IMR-90 (cell line): ENCODE measurements around the gene RAB1B. TPM values are rescaled to one million over a fixed set of nuclear protein-coding genes. Genes with fewer than 3 reads are reported as not detected.

Source experiments
- ATAC-seq: fragments of 200-7000 bp; cut with Tn5 transposase; 2 replicates; pipeline ENCODE4 v1.9.1; 2020; ENCODE audit warnings: low read depth, mild to moderate bottlenecking, moderate library complexity
- BruUV-seq: library from RNA; stranded (reverse); fragments of 400-500 nt; replicated peaks from 2 replicates; lab custom pipeline; 2021; lab: Mats Ljungman, UMichigan
- CTCF ChIA-PET: fragments of 300-600 bp; formaldehyde crosslinking; extraction: SDS; loops from one replicate; lab custom pipeline; 2021; ENCODE audit warnings: antibody characterized with exemption; lab: Yijun Ruan, JAX
- POLR2A ChIA-PET: fragments of 300-600 bp; sonication (Branson Sonifier 250); formaldehyde crosslinking; loops from one replicate; lab custom pipeline; 2022; ENCODE audit warnings: antibody characterized with exemption; ENCODE audit not compliant: unreplicated experiment; lab: Charles Lee
- DNase-seq: peaks from one replicate; pipeline ENCODE4 v3.0.0; 2013
- H2AFZ ChIP-seq: replicated peaks from 2 replicates; pipeline ENCODE3; 2013; ENCODE audit warnings: low read length, mild to moderate bottlenecking; ENCODE audit not compliant: poor library complexity
- H2AK5ac ChIP-seq: 2 replicates; pipeline ENCODE4 v1.6.1; 2013; ENCODE audit warnings: low read depth, low read length, inconsistent platforms
- H2AK9ac ChIP-seq: replicated peaks from 2 replicates; pipeline ENCODE3; 2013; ENCODE audit warnings: mild to moderate bottlenecking, low read depth, low read length, moderate library complexity; ENCODE audit not compliant: poor library complexity
- H2BK120ac ChIP-seq: 2 replicates; pipeline ENCODE4 v1.6.1; 2013; ENCODE audit warnings: low read depth, low read length, inconsistent platforms
- H2BK15ac ChIP-seq: 3 replicates; pipeline ENCODE4 v1.6.1; 2013; ENCODE audit warnings: low read depth, low read length, inconsistent platforms
- H2BK20ac ChIP-seq: 2 replicates; pipeline ENCODE4 v1.6.1; 2013; ENCODE audit warnings: low read depth, mild to moderate bottlenecking, inconsistent platforms, low read length, moderate library complexity
- H2BK5ac ChIP-seq: 2 replicates; pipeline ENCODE4 v1.6.1; 2013; ENCODE audit warnings: mild to moderate bottlenecking, low read depth, low read length, inconsistent platforms; ENCODE audit not compliant: poor library complexity, severe bottlenecking
- H3K14ac ChIP-seq: replicated peaks from 2 replicates; pipeline ENCODE4 v1.6.1; 2013; ENCODE audit warnings: low read depth, low read length, inconsistent platforms
- H3K18ac ChIP-seq: 2 replicates; pipeline ENCODE4 v1.6.1; 2013; ENCODE audit warnings: low read depth, low read length, control low read depth
- H3K23ac ChIP-seq: 2 replicates; pipeline ENCODE4 v1.6.1; 2013; ENCODE audit warnings: low read depth, low read length, inconsistent platforms
- H3K27ac ChIP-seq: 2 replicates; pipeline ENCODE4 v1.5.1; 2013; ENCODE audit warnings: mild to moderate bottlenecking, control low read depth, low read length; ENCODE audit not compliant: insufficient read depth
- H3K27me3 ChIP-seq: 2 replicates; pipeline ENCODE4 v1.6.1; 2013; ENCODE audit warnings: low read length; ENCODE audit not compliant: control insufficient read depth, insufficient read depth
- H3K36me3 ChIP-seq: 2 replicates; pipeline ENCODE4 v1.6.1; 2013; ENCODE audit warnings: low read length, mixed read lengths; ENCODE audit not compliant: control insufficient read depth, insufficient read depth
- H3K4ac ChIP-seq: 2 replicates; pipeline ENCODE4 v1.6.1; 2013; ENCODE audit warnings: low read depth, low read length, inconsistent platforms
- H3K4me1 ChIP-seq: 2 replicates; pipeline ENCODE4 v1.6.1; 2013; ENCODE audit warnings: low read length, mixed read lengths; ENCODE audit not compliant: control insufficient read depth, insufficient read depth
- H3K4me2 ChIP-seq: 2 replicates; pipeline ENCODE4 v1.6.1; 2013; ENCODE audit warnings: low read depth, mild to moderate bottlenecking, control low read depth, low read length, moderate library complexity
- H3K4me3 ChIP-seq: 2 replicates; pipeline ENCODE4 v1.5.1; 2013; ENCODE audit warnings: low read depth, mild to moderate bottlenecking, control low read depth, low read length, moderate library complexity; ENCODE audit not compliant: insufficient read depth
- H3K56ac ChIP-seq: 2 replicates; pipeline ENCODE4 v1.6.1; 2013; ENCODE audit warnings: low read length, inconsistent platforms; ENCODE audit not compliant: insufficient read depth; ENCODE audit errors: extremely low read depth
- H3K79me1 ChIP-seq, 2 experiments: 2 replicates each; pipeline ENCODE4 v1.6.1; 2013; ENCODE audit warnings: low read length in 2 of 2, inconsistent platforms in 1 of 2, low read depth in 1 of 2
- H3K9ac ChIP-seq: 2 replicates; pipeline ENCODE4 v1.6.1; 2013; ENCODE audit warnings: low read depth, low read length, control low read depth
- H3K9me1 ChIP-seq: 2 replicates; pipeline ENCODE4 v1.6.1; 2013; ENCODE audit warnings: low read length, inconsistent platforms; ENCODE audit not compliant: insufficient read depth
- H3K9me3 ChIP-seq: 2 replicates; pipeline ENCODE4 v1.6.1; 2013; ENCODE audit warnings: low read length; ENCODE audit not compliant: control insufficient read depth, insufficient read depth
- H4K20me1 ChIP-seq: 2 replicates; pipeline ENCODE4 v1.6.1; 2013; ENCODE audit warnings: low read length, inconsistent platforms; ENCODE audit not compliant: insufficient read depth
- H4K5ac ChIP-seq: 2 replicates; pipeline ENCODE4 v1.6.1; 2013; ENCODE audit warnings: mild to moderate bottlenecking, low read depth, low read length, control low read depth
- H4K8ac ChIP-seq, 2 experiments: 2 replicates each; pipeline ENCODE4 v1.6.1; 2013; ENCODE audit warnings: low read depth in 2 of 2, low read length in 2 of 2, control low read depth in 1 of 2, inconsistent platforms in 1 of 2
- H4K91ac ChIP-seq: 2 replicates; pipeline ENCODE4 v1.6.1; 2013; ENCODE audit warnings: low read depth, low read length, inconsistent platforms; ENCODE audit not compliant: insufficient read depth
- BHLHE40 ChIP-seq: fragments of 150-350 bp; IDR thresholded peaks from 2 replicates; pipeline ENCODE4 v1.6.1; 2016; ENCODE audit warnings: mild to moderate bottlenecking, low read depth, low read length
- CEBPB ChIP-seq: IDR thresholded peaks from 2 replicates; pipeline ENCODE4 v1.6.1; 2012; ENCODE audit warnings: low read depth, low read length, improper control_type of control experiment
- FOS ChIP-seq: fragments of 150-350 bp; IDR thresholded peaks from 2 replicates; pipeline ENCODE4 v1.6.1; 2016; ENCODE audit warnings: low read depth, low read length
- MAZ ChIP-seq: IDR thresholded peaks from 2 replicates; pipeline ENCODE4 v1.6.1; 2012; ENCODE audit warnings: low read depth, mild to moderate bottlenecking, low read length, improper control_type of control experiment, moderate library complexity, borderline replicate concordance
- MXI1 ChIP-seq: IDR thresholded peaks from 2 replicates; pipeline ENCODE4 v1.6.1; 2012; ENCODE audit warnings: low read depth, mild to moderate bottlenecking, low read length, moderate library complexity, borderline replicate concordance
- NFE2L2 ChIP-seq: fragments of 150-350 bp; IDR thresholded peaks from 2 replicates; pipeline ENCODE4 v1.6.1; 2016; ENCODE audit warnings: low read depth, mild to moderate bottlenecking, low read length
- POLR2A ChIP-seq: IDR thresholded peaks from 2 replicates; pipeline ENCODE4 v1.6.1; 2012; ENCODE audit warnings: mild to moderate bottlenecking, low read depth, low read length
- RAD21 ChIP-seq: IDR thresholded peaks from 2 replicates; pipeline ENCODE4 v1.6.1; 2012; ENCODE audit warnings: low read length, improper control_type of control experiment
- RCOR1 ChIP-seq: IDR thresholded peaks from 2 replicates; pipeline ENCODE4 v1.6.1; 2012; ENCODE audit warnings: mild to moderate bottlenecking, low read length, improper control_type of control experiment; ENCODE audit not compliant: insufficient replicate concordance
- RFX5 ChIP-seq: IDR thresholded peaks from 2 replicates; pipeline ENCODE4 v1.8.0; 2012; ENCODE audit warnings: low read depth, mild to moderate bottlenecking, low read length, moderate library complexity
- SMC3 ChIP-seq: fragments of 150-350 bp; IDR thresholded peaks from 2 replicates; pipeline ENCODE4 v1.6.1; 2016; ENCODE audit warnings: low read depth, mild to moderate bottlenecking, antibody characterized with exemption, low read length, moderate library complexity
- WGBS, 2 experiments: methylation state at CpG; one replicate each; pipeline versions ENCODE4 v1.1.5 to v1.1.7; 2013; ENCODE audit warnings: missing lambda C conversion rate in 2 of 2; ENCODE audit not compliant: insufficient read length in 1 of 2; ENCODE audit errors: extremely low coverage in 2 of 2; 5-methylcytosine and 5-hydroxymethylcytosine counted together
- dilution Hi-C: fragments of 300-500 bp; cut with HindIII; formaldehyde crosslinking; loops from one replicate; pipeline ENCODE4 v1.14.3; 2018; ENCODE audit warnings: low sequenced_read_pairs; ENCODE audit not compliant: unreplicated experiment
- in situ Hi-C: fragments of 300-500 bp; cut with MboI; formaldehyde crosslinking; loops from 3 replicates; pipeline ENCODE4 v1.14.3; 2019; ENCODE audit warnings: low sequenced_read_pairs, inconsistent platforms, mixed read lengths
- intact Hi-C: fragments of 100-400 bp; cut with micrococcal nuclease; formaldehyde crosslinking; loops from 2 replicates; pipeline ENCODE4 v1.10.0; 2022
- polyA plus RNA-seq, 3 experiments: library from polyadenylated mRNA; depleted of rRNA; stranded (reverse); fragments of >200 nt; gene quantifications; 2 replicates each; pipeline ENCODE4 v1.2.3, GENCODE V29; 2012; ENCODE audit warnings: low replicate concordance in 1 of 3
- total RNA-seq: library from RNA; depleted of rRNA; stranded (reverse); fragments of >200 nt; gene quantifications from 2 replicates; pipeline ENCODE4 v1.2.3, GENCODE V29; 2012
- TF ChIP-seq, protein P1 (sequence below): fragments of 150-350 bp; IDR thresholded peaks from 2 replicates; pipeline ENCODE4 v1.6.1; 2017; ENCODE audit warnings: mild to moderate bottlenecking, antibody characterized with exemption, low read length, low read depth
- TF ChIP-seq, protein P2 (sequence below): conservative IDR thresholded peaks from 2 replicates; pipeline ENCODE4 v1.5.1; 2012; ENCODE audit warnings: mild to moderate bottlenecking, low read depth, low read length, improper control_type of control experiment
- TF ChIP-seq, protein P3 (sequence below): fragments of 150-350 bp; IDR thresholded peaks from 2 replicates; pipeline ENCODE4 v1.6.1; 2016; ENCODE audit warnings: low read depth, mild to moderate bottlenecking, low read length, moderate library complexity, borderline replicate concordance

The RAB1B gene
- total and polyA plus RNA-seq, 2 of the 4 experiments (the other 2 are of a cell fraction) = 83.7 to 248 TPM

DNA sequence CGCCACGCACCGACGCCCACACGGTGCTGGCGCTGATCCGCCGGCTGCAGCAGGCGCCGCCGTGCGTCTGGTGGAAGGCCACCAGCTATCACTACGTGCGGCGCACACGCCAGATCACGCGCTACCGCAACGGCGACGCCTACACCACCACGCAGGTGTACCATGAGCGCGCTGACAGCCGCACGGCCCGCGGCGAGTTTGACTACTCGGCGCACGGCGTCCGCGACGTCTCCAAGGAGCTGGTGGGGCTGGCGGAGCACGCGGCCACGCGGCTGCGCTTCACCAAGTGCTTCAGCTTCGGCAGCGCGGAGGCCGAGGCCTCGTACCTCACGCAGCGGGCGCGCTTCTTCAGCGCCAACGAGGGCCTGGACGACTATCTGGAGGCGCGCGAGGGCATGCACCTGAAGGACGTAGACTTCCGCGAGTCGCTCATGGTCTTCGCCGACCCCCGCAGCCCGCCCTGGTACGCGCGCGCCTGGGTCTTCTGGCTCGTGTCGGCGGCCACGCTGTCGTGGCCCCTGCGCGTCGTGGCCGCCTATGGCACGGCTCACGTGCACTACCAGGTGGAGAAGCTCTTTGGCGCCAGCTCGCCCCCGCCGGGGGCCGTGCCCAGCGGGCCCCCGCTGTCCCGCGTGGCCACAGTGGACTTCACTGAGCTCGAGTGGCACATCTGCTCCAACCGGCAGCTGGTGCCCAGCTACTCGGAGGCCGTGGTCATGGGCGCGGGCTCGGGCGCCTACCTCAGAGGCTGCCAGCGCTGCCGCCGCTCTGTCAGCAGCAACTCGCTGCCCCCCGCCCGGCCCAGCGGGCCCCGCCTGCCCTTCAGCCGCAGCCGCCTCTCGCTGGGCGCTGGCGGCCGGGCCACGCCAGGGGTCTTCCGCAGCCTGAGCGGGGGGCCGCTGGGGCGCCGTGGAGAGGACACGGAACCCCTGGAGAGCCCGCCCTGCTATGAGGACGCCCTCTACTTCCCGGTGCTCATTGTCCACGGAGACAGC lies 26.5 kb downstream of the RAB1B start:
- no peak for ATAC-seq
- CTCF ChIA-PET = no interaction called here
- no peaks in the 10 kb centered on the region for H3K79me1 ChIP-seq
- no peak overlapping the region for H2BK15ac ChIP-seq
- no peak overlapping the region for H3K18ac ChIP-seq
- peaks cover 4% of the 10 kb centered on the region; the same call in 1 of the 2 replicates for H3K9me1 ChIP-seq
- no peaks in the 10 kb centered on the region for H3K36me3 ChIP-seq
- no peak overlapping the region for H3K56ac ChIP-seq
- no peak overlapping the region for H3K9ac ChIP-seq
- no peaks in the 10 kb centered on the region for H4K20me1 ChIP-seq
- H2AK5ac ChIP-seq = no peak overlapping the region
- H4K8ac ChIP-seq = no peak overlapping the region
- H2AK9ac ChIP-seq = no peak overlapping the region
- no peaks in the 10 kb centered on the region for H3K9me3 ChIP-seq
- no peak overlapping the region for H3K14ac ChIP-seq
- no peak overlapping the region for H3K4me2 ChIP-seq
- no peak overlapping the region for H4K91ac ChIP-seq
- no peak overlapping the region for H2BK5ac ChIP-seq
- peaks cover 53% of the 10 kb centered on the region for H3K27me3 ChIP-seq
- in situ Hi-C loops (no loop called here), dilution Hi-C loops (no loop called here), intact Hi-C loops (no loop called here)
- no peak overlapping the region for H2BK120ac ChIP-seq
- POLR2A ChIA-PET = no interaction called here
- H2AFZ ChIP-seq = no peak overlapping the region
- H2BK20ac ChIP-seq = no peak overlapping the region
- WGBS, 2 experiments = 76% methylated on average over 85 of the region's 123 CpGs; no CpG with 5 or more reads in 1 of the 2 experiments
- H3K27ac ChIP-seq = no peak overlapping the region
- no peak for DNase-seq
- no peak overlapping the region for H3K23ac ChIP-seq
- no peak overlapping the region for H4K5ac ChIP-seq
- no peak overlapping the region for H3K4ac ChIP-seq
- peaks cover 3% of the 10 kb centered on the region; the same call in 1 of the 2 replicates for H3K4me1 ChIP-seq
- H3K4me3 ChIP-seq = no peak overlapping the region
- no TSS peak for BruUV-seq
- TF ChIP-seq, protein P1, sequence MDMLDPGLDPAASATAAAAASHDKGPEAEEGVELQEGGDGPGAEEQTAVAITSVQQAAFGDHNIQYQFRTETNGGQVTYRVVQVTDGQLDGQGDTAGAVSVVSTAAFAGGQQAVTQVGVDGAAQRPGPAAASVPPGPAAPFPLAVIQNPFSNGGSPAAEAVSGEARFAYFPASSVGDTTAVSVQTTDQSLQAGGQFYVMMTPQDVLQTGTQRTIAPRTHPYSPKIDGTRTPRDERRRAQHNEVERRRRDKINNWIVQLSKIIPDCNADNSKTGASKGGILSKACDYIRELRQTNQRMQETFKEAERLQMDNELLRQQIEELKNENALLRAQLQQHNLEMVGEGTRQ = no peak
- TF ChIP-seq CEBPB (no peak), MXI1 (no peak), BHLHE40 (no peak), NFE2L2 (no peak), MAZ (no peak), SMC3 (no peak), FOS (no peak), RCOR1 (no peak), POLR2A (no peak), RFX5 (no peak), RAD21 (no peak)
- TF ChIP-seq, protein P2, sequence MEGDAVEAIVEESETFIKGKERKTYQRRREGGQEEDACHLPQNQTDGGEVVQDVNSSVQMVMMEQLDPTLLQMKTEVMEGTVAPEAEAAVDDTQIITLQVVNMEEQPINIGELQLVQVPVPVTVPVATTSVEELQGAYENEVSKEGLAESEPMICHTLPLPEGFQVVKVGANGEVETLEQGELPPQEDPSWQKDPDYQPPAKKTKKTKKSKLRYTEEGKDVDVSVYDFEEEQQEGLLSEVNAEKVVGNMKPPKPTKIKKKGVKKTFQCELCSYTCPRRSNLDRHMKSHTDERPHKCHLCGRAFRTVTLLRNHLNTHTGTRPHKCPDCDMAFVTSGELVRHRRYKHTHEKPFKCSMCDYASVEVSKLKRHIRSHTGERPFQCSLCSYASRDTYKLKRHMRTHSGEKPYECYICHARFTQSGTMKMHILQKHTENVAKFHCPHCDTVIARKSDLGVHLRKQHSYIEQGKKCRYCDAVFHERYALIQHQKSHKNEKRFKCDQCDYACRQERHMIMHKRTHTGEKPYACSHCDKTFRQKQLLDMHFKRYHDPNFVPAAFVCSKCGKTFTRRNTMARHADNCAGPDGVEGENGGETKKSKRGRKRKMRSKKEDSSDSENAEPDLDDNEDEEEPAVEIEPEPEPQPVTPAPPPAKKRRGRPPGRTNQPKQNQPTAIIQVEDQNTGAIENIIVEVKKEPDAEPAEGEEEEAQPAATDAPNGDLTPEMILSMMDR = no peak
- TF ChIP-seq, protein P3, sequence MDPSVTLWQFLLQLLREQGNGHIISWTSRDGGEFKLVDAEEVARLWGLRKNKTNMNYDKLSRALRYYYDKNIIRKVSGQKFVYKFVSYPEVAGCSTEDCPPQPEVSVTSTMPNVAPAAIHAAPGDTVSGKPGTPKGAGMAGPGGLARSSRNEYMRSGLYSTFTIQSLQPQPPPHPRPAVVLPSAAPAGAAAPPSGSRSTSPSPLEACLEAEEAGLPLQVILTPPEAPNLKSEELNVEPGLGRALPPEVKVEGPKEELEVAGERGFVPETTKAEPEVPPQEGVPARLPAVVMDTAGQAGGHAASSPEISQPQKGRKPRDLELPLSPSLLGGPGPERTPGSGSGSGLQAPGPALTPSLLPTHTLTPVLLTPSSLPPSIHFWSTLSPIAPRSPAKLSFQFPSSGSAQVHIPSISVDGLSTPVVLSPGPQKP = no peak
